OCI-LY3 (cell line): ENCODE measurements around the gene NSDHL.
A peak's percentile ranks its signal among the peaks of the same experiment; 100 is the strongest.

Source experiments
- H2AFZ ChIP-seq: fragments of 200-600, 300-600 bp; shearing (Covaris generic); 2 replicates; pipeline ENCODE4 v1.6.0; 2014; ENCODE audit warnings: antibody characterized with exemption, low read depth, low read length
- H3K27ac ChIP-seq: fragments of 200-600, 300-600 bp; sonication (generic); 2 replicates; pipeline ENCODE4 v1.5.1; 2014; ENCODE audit warnings: mild to moderate bottlenecking, low read length, moderate library complexity, mixed read lengths
- H3K27me3 ChIP-seq: fragments of 200-600, 300-600 bp; sonication (generic); 2 replicates; pipeline ENCODE4 v1.6.1; 2014; ENCODE audit warnings: low read depth, low read length, mixed read lengths
- H3K36me3 ChIP-seq: fragments of 200-600, 300-600 bp; sonication (generic); replicated peaks from 2 replicates; pipeline ENCODE3; 2014; ENCODE audit warnings: low read depth, low read length, mixed read lengths
- H3K4me1 ChIP-seq: fragments of 300-600, 200-600 bp; sonication (generic); 2 replicates; pipeline ENCODE4 v1.6.1; 2014; ENCODE audit warnings: low read length, mixed read lengths
- H3K4me2 ChIP-seq: fragments of 200-600, 300-600 bp; sonication (generic); 2 replicates; pipeline ENCODE4 v1.6.1; 2014; ENCODE audit warnings: low read length, mixed read lengths
- H3K4me3 ChIP-seq: fragments of 300-600, 200-600 bp; sonication (generic); 2 replicates; pipeline ENCODE4 v1.5.1; 2014; ENCODE audit warnings: antibody characterized with exemption, mild to moderate bottlenecking, low read length, moderate library complexity
- H3K79me2 ChIP-seq: fragments of 300-600, 200-600 bp; shearing (Covaris generic); 2 replicates; pipeline ENCODE4 v1.6.1; 2014; ENCODE audit warnings: mild to moderate bottlenecking, low read length, mixed read lengths
- H3K9ac ChIP-seq: fragments of 300-600, 200-600 bp; shearing (Covaris generic); 2 replicates; pipeline ENCODE4 v1.6.0; 2014; ENCODE audit warnings: mild to moderate bottlenecking, low read length, moderate library complexity
- H3K9me3 ChIP-seq: fragments of 200-600, 300-600 bp; shearing (Covaris generic); 2 replicates; pipeline ENCODE4 v1.6.1; 2014; ENCODE audit warnings: low read length, mixed read lengths; ENCODE audit not compliant: insufficient read depth
- H4K20me1 ChIP-seq: fragments of 200-600, 300-600 bp; sonication (generic); 2 replicates; pipeline ENCODE4 v1.6.1; 2016; ENCODE audit warnings: low read length, mixed read lengths; ENCODE audit not compliant: insufficient read depth
- CTCF ChIP-seq: fragments of 200-600, 300-600 bp; sonication (generic); IDR thresholded peaks from 2 replicates; pipeline ENCODE4 v1.5.1; 2014; ENCODE audit warnings: antibody characterized with exemption, low read length, low read depth
- EZH2phosphoT487 ChIP-seq: fragments of 200-600 bp; shearing (Covaris generic); IDR thresholded peaks from 2 replicates; pipeline ENCODE4 v1.6.1; 2018; ENCODE audit warnings: antibody characterized with exemption, mixed run types, low read depth

NSDHL gene

GRCh38 chrX:152903589-152903988 is 72.7 kb downstream of the NSDHL start:
- Histone ChIP-seq H3K36me3 (no peaks in the 10 kb centered on the region), H3K27me3 (0 out of 2 replicates have a peak, but pooled peaks cover 4% of the 10 kb centered on the region), H4K20me1 (no peaks in the 10 kb centered on the region), H3K9ac (no peak overlapping the region), H3K4me1 (peaks cover 8% of the 10 kb centered on the region; the same call in 1 of the 2 replicates), H3K9me3 (no peaks in the 10 kb centered on the region), H3K4me3 (no peak overlapping the region), H3K79me2 (no peaks in the 10 kb centered on the region), H3K27ac (no peak overlapping the region), H2AFZ (no peak overlapping the region), H3K4me2 (no peak overlapping the region)
- TF ChIP-seq CTCF (no peak), EZH2phosphoT487 (no peak)

- TF ChIP-seq CTCF (peak; percentile 67), EZH2phosphoT487 (no peak)
- no peak overlapping the region for H3K9ac ChIP-seq
- H3K27me3 ChIP-seq = 0 out of 2 replicates have a peak, but pooled peaks cover 4% of the 10 kb centered on the region
- no peaks in the 10 kb centered on the region for H3K9me3 ChIP-seq
- no peak overlapping the region for H3K27ac ChIP-seq
- no peaks in the 10 kb centered on the region for H3K36me3 ChIP-seq
- no peak overlapping the region for H3K4me3 ChIP-seq
- H2AFZ ChIP-seq = no peak overlapping the region
- peaks cover 8% of the 10 kb centered on the region; the same call in 1 of the 2 replicates for H3K4me1 ChIP-seq
- H3K4me2 ChIP-seq = 0 out of 2 replicates have a peak overlapping the region, but pooled peaks have one; percentile 9
- H3K79me2 ChIP-seq = no peaks in the 10 kb centered on the region
- H4K20me1 ChIP-seq = no peaks in the 10 kb centered on the region
Measured at GRCh38 chrX:152904151-152905080, 73.6 kb downstream of the NSDHL start.

GRCh38 chrX:152905081-152905420 is 74.2 kb downstream of the NSDHL start:
- no peak overlapping the region for H2AFZ ChIP-seq
- H3K79me2 ChIP-seq = no peaks in the 10 kb centered on the region
- TF ChIP-seq CTCF = no peak
- no peak for TF ChIP-seq EZH2phosphoT487
- no peaks in the 10 kb centered on the region for H3K9me3 ChIP-seq
- peaks cover 8% of the 10 kb centered on the region; the same call in 1 of the 2 replicates for H3K4me1 ChIP-seq
- H4K20me1 ChIP-seq = no peaks in the 10 kb centered on the region
- no peak overlapping the region for H3K9ac ChIP-seq
- no peak overlapping the region for H3K4me3 ChIP-seq
- H3K27me3 ChIP-seq = 0 out of 2 replicates have a peak, but pooled peaks cover 4% of the 10 kb centered on the region
- H3K36me3 ChIP-seq = no peaks in the 10 kb centered on the region
- H3K27ac ChIP-seq = no peak overlapping the region
- no peak overlapping the region for H3K4me2 ChIP-seq

GRCh38 chrX:152907084-152907651 is 76.3 kb downstream of the NSDHL start:
- Histone ChIP-seq H3K4me3 (no peak overlapping the region), H3K9ac (no peak overlapping the region), H4K20me1 (no peaks in the 10 kb centered on the region), H3K4me1 (peaks cover 12% of the 10 kb centered on the region; the same call in 1 of the 2 replicates), H3K9me3 (no peaks in the 10 kb centered on the region), H3K36me3 (no peaks in the 10 kb centered on the region), H3K27me3 (0 out of 2 replicates have a peak, but pooled peaks cover 4% of the 10 kb centered on the region), H3K79me2 (no peaks in the 10 kb centered on the region), H3K4me2 (peak overlapping the region; percentile 30; the same call in 1 of the 2 replicates), H2AFZ (no peak overlapping the region), H3K27ac (no peak overlapping the region)
- TF ChIP-seq EZH2phosphoT487 (no peak), CTCF (no peak)
